SU-DHL-6 (cell line): ENCODE data around the gene ZYG11B.

ENCODE experiments used
- H2AFZ ChIP-seq: fragments of 200-600 bp; sonication (generic); 2 replicates; pipeline ENCODE4 v1.6.1; 2014; ENCODE audit warnings: low read depth, mild to moderate bottlenecking, moderate library complexity, mixed read lengths, antibody characterized with exemption, low read length; ENCODE audit not compliant: severe bottlenecking
- H3F3A ChIP-seq: fragments of 200-600 bp; shearing (Covaris generic); 2 replicates; pipeline ENCODE4 v1.6.0; 2016; ENCODE audit warnings: antibody characterized with exemption, mild to moderate bottlenecking; ENCODE audit not compliant: insufficient read depth
- H3K27ac ChIP-seq: fragments of 200-600 bp; sonication (generic); 2 replicates; pipeline ENCODE4 v1.5.1; 2016; ENCODE audit warnings: low read depth, mild to moderate bottlenecking, low read length, moderate library complexity, mixed read lengths
- H3K27me3 ChIP-seq: fragments of 200-600 bp; sonication (generic), shearing (Covaris generic); 2 replicates; pipeline ENCODE4 v1.6.0; 2014; ENCODE audit warnings: mild to moderate bottlenecking, low read length
- H3K36me3 ChIP-seq: fragments of 200-600 bp; sonication (generic); 2 replicates; pipeline ENCODE4 v1.6.1; 2014; ENCODE audit warnings: mild to moderate bottlenecking, low read length, mixed read lengths
- H3K4me2 ChIP-seq: fragments of 300-600, 200-600 bp; shearing (Covaris generic), sonication (generic); 2 replicates; pipeline ENCODE4 v1.6.0; 2014; ENCODE audit warnings: low read length, low read depth, mild to moderate bottlenecking; ENCODE audit not compliant: poor library complexity, severe bottlenecking
- H3K4me3 ChIP-seq: fragments of 200-600 bp; sonication (generic); 2 replicates; pipeline ENCODE4 v1.5.1; 2014; ENCODE audit warnings: antibody characterized with exemption, low read length, mild to moderate bottlenecking, mixed read lengths; ENCODE audit not compliant: insufficient read depth, poor library complexity, severe bottlenecking
- H3K79me2 ChIP-seq: fragments of 200-600 bp; sonication (generic); 2 replicates; pipeline ENCODE4 v1.6.1; 2014; ENCODE audit warnings: mild to moderate bottlenecking, low read length, moderate library complexity; ENCODE audit not compliant: insufficient read depth
- H3K9ac ChIP-seq: fragments of 200-600 bp; sonication (generic); 2 replicates; pipeline ENCODE4 v1.7.0; 2014; ENCODE audit warnings: mild to moderate bottlenecking, low read length
- H3K9me2 ChIP-seq: fragments of 200-600 bp; sonication (generic); replicated peaks from 2 replicates; pipeline ENCODE4 v1.6.1; 2014; ENCODE audit warnings: low read length; ENCODE audit not compliant: insufficient read depth
- H3K9me3 ChIP-seq: fragments of 200-600 bp; sonication (generic); 2 replicates; pipeline ENCODE4 v1.6.1; 2014; ENCODE audit warnings: low read length, mixed read lengths; ENCODE audit not compliant: insufficient read depth
- H4K20me1 ChIP-seq: fragments of 200-600 bp; sonication (generic); 2 replicates; pipeline ENCODE4 v1.6.1; 2014; ENCODE audit warnings: low read depth, mild to moderate bottlenecking, antibody characterized with exemption, low read length, moderate library complexity, mixed read lengths
- CTCF ChIP-seq: fragments of 200-600 bp; sonication (generic); IDR thresholded peaks from one replicate; pipeline ENCODE4 v1.5.1; 2017; ENCODE audit warnings: antibody characterized with exemption, mild to moderate bottlenecking, low read length, moderate library complexity; ENCODE audit not compliant: insufficient read depth, poor library complexity, severe bottlenecking
- EZH2phosphoT487 ChIP-seq: fragments of 200-600 bp; sonication (generic), shearing (Covaris generic); conservative IDR thresholded peaks from 2 replicates; pipeline ENCODE4 v1.6.1; 2018; ENCODE audit warnings: mild to moderate bottlenecking, antibody characterized with exemption, low read length, moderate library complexity, mixed read lengths

Gene ZYG11B

DNA sequence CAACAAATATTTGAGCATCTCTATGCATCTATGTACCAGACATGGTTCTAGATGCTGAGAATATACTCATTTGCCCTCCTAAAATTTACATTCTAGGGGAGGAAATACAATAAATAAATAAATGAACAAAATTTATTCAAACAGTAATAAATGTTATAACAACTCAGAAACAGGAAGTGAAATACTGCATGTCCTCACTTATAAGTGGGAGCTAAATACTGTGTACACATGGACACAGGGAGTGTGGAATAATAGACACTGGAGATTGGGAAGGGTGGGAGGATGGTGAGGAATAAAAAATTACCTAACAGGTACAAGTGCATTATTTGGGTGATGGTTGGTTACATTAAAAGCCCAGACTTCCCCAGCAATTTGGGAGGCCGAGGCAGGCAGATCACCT is 32.4 kb upstream of the ZYG11B start:
- H3K9ac ChIP-seq: no peak overlapping the region
- no peak overlapping the region for H3K4me2 ChIP-seq
- H3F3A ChIP-seq: peaks cover 23% of the 10 kb centered on the region
- no peak overlapping the region for H2AFZ ChIP-seq
- no peak overlapping the region for H3K27ac ChIP-seq
- H3K9me3 ChIP-seq: no peaks in the 10 kb centered on the region
- H3K9me2 ChIP-seq: no peaks in the 10 kb centered on the region
- TF ChIP-seq EZH2phosphoT487 (no peak), CTCF (no peak)
- H3K27me3 ChIP-seq: no peaks in the 10 kb centered on the region
- H3K79me2 ChIP-seq: peaks cover 71% of the 10 kb centered on the region
- H3K4me3 ChIP-seq: no peak overlapping the region
- peaks cover 10% of the 10 kb centered on the region for H3K36me3 ChIP-seq
- 0 out of 2 replicates have a peak, but pooled peaks cover 4% of the 10 kb centered on the region for H4K20me1 ChIP-seq

DNA sequence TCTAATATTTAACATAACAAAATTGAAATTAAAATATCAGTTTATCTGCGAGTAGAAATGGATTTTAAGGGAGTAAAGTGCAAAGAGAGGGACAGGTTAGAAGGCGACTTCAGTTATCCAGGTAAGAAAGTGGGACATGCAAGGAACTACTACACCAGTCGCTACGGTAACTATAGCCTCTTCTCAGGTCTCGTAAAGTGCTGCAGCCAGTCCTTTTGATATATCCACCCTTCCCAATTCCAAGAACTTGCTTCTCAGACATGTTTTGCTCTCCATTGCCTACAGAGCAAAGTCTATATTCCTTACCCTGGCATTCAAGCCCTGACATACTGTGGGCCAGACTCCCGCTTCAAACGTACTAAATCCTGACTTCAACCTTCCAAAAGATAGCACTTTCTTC is 30.6 kb upstream of the ZYG11B start:
- H3K27me3 ChIP-seq: no peaks in the 10 kb centered on the region
- no peak overlapping the region for H3K9ac ChIP-seq
- peaks cover 28% of the 10 kb centered on the region for H3F3A ChIP-seq
- TF ChIP-seq CTCF: no peak
- TF ChIP-seq EZH2phosphoT487: no peak
- H2AFZ ChIP-seq: no peak overlapping the region
- no peaks in the 10 kb centered on the region for H3K9me2 ChIP-seq
- H3K27ac ChIP-seq: no peak overlapping the region
- H4K20me1 ChIP-seq: no peaks in the 10 kb centered on the region
- H3K36me3 ChIP-seq: peaks cover 4% of the 10 kb centered on the region
- no peak overlapping the region for H3K4me2 ChIP-seq
- no peak overlapping the region for H3K4me3 ChIP-seq
- peaks cover 65% of the 10 kb centered on the region for H3K79me2 ChIP-seq
- H3K9me3 ChIP-seq: no peaks in the 10 kb centered on the region

GRCh38 chr1:52697795-52698674 is 28.2 kb upstream of the ZYG11B start, which contains the start of gene COA7:
TSS of gene COA7 (minus strand) at chr1:52698347. CDS start at chr1:52698326, 21 bp downstream.
- no peaks in the 10 kb centered on the region; the same call in 1 of the 2 replicates for H3K36me3 ChIP-seq
- no peaks in the 10 kb centered on the region for H3K9me3 ChIP-seq
- peaks cover 51% of the 10 kb centered on the region for H3K79me2 ChIP-seq
- TF ChIP-seq CTCF (no peak), EZH2phosphoT487 (no peak)
- no peaks in the 10 kb centered on the region for H4K20me1 ChIP-seq
- peak within 1 kb of the TSS; percentile 89 for H3K9ac ChIP-seq
- peaks cover 38% of the 10 kb centered on the region for H3F3A ChIP-seq
- no peaks in the 10 kb centered on the region for H3K27me3 ChIP-seq
- H3K27ac ChIP-seq: peak within 1 kb of the TSS; percentile 63
- H3K4me2 ChIP-seq: peak within 1 kb of the TSS; percentile 83
- H2AFZ ChIP-seq: peak within 1 kb of the TSS; percentile 98
- H3K9me2 ChIP-seq: no peaks in the 10 kb centered on the region
- peak within 1 kb of the TSS; percentile 98 for H3K4me3 ChIP-seq
